T-helper 2 cell treated with Interferon-gamma antibody and Interleukin-4, amounts not matched to agents 100 ng/mL and 5 ng/mL, for 36 hours (primary cell): ENCODE data around the gene PLCH2. TPM values are rescaled to one million over a fixed set of nuclear protein-coding genes. Genes with fewer than 3 reads are reported as not detected.

Experiments used
- intact Hi-C: fragments of 100-400 bp; cut with micrococcal nuclease; formaldehyde crosslinking; loops from one replicate; pipeline ENCODE4 v1.15.1; 2023
- total RNA-seq: library from RNA; stranded (reverse); gene quantifications from 2 replicates; pipeline ENCODE4 v1.2.3, GENCODE V29; 2022

PLCH2 gene
- total RNA-seq, 1 donor from 2014 or later = 7.3 TPM

DNA sequence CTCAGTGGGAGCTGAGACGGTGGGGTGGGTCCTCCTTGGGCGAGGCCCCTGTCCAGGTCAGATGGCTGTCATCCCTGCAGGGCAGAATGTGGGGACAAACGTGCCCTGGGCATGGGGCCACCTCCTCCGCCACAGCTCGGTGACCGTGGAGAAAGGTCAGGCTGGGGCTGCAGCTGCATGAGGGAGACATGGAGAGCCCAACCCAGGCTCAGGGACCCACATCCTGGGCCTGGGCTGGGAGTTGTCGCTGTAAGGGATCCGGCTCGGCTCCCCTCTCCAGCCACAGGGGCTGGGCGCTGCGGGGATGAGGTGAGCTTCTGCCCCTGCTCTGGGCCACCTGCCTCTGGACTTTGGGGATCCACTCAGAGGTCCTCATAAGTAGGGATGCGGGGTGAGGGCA lies 518 bp upstream of the PLCH2 start:
- intact Hi-C loops = no loop called here

DNA sequence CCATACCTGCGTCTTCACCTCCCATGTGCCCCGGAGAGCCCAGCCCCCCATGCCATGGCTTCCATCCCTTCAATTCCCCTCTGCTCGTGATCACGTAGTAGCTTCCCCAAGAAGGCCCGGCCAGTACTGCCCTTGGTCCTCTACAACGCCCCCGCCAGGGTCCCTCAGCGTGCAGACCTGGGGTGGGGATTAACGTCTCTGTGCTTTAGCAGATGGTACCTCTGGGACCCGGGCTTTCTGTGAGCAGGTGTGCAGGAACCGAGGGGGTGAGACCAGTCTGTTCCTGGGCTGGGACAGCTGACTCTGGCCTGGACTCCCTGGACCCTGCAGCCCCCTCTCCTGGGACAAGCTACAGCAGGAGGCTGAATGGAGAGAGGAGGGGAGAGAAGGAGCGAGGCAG lies 1.2 kb downstream of the PLCH2 start:
- intact Hi-C loops = no loop called here

DNA sequence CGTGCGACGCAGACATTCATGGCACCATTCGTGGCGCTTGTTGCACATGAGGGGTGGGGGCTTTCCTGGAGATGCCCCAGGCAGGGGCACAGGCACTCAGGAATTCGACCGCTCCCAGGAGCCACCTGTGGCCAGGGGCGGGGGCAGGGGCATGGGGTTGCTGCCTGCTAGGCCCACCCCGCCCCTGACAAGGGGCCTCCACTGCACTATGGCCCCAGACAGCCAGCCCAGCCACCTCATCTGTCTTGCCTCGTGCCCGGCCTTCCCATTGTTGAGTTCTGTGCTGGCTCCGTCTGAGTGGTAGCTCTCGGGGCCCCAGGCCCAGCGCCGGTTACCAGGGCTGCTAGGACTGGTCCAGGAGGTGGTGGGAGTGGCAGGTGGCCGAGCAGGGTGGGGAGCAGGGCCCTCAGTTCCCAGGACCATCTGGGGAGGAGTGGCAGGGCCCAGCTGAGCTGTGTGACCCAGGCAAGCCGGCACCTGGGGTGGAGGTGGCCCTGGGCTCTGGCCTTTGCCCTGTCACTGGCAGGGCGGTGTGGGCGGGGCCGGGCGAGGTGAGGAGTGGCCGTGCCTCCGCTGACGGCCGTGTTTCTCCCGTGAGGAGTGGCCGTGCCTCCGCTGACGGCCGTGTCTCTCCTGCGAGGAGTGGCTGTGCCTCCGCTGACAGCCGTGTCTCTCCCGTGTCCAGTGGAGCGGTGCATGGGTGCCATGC lies 1.9 kb downstream of the PLCH2 start:
- intact Hi-C loops = no loop called here

DNA sequence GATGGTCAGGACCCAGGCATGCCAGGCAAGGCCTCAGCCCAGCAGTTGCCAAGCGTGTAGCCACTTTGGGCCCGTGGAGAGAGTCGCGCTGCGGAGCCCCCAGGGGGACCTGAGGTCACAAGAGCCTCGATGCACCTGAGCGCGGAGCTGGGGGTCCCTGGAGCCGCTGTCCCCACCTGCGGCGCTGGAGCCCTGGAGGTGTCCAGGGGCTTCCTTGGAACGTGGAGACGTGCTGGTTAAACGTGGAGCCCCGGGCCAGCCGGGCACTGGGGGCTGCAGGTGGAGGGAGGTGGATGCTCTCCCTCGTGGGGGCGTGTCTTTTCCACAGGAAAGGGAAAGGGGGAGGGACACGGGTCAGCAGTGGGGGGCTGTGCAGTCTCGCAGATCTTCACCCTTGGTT lies 3.1 kb downstream of the PLCH2 start:
- intact Hi-C loops = no loop called here

DNA sequence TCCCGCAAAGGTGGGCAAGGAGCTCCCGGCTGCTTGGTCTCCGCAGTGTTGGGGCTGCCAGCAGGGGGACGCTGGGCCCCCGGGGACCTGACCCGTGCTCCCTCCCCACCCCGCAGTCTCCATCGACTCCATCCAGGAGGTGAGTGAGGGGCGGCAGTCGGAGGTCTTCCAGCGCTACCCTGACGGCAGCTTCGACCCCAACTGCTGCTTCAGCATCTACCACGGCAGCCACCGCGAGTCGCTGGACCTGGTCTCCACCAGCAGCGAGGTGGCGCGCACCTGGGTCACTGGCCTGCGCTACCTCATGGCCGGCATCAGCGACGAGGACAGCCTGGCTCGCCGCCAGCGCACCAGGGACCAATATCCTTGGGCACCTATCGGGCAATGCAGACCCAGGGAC lies 3.5 kb downstream of the PLCH2 start:
- intact Hi-C loops = no loop called here

DNA sequence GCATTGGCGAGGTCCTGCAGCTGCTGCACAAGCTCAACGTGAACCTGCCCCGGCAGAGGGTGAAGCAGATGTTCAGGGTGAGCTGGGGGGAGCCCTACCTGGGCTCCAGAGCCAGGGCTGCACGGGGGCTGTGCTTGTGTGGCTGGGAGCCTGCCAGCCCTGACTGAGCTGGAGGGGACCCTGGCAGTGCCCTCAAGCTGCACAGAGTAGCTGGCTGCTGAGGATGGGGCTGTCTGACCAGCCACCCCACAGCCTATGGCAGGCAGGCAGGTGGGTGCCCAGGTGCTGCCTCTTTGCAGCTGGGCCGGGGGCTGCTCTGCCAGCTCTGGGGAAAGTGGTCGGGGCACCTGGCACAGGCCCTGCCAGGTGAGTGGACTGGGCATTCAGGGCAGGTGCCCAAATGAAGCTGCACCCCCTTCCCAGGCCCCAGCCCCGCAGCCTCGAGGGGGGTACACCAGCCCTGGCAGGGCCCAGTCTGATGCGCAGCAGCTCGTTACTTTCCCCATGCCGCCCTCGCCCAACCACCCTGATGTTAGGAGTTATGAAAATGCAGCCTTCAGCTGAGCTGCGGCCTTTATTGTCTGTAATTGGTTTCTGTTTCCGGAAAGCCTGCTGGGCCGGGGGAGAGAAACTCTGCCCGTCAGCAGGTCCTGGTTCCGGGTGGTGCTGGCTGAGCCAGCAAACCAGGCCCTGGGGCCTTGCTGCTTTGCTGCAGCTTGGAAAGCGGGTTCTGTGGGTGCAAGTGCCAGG lies 4.3 kb downstream of the PLCH2 start:
- intact Hi-C loops = no loop called here

DNA sequence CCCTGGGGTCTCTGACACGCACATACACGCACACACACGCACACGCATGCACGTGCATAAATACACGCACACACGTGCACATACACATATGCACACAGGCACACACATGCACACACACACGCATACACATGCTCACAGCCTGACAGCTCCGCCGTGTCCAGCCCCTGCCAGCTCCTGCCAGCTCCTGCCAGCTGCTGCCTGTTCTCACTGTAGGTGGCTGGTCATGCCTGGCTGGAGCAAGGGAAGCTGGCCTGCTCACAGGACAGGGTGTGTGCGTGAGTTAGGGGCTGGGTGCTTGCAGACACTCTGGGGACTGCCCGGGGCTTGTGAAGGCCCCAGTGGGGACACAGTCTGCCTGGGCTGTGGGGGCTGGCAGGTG lies 4.9 kb downstream of the PLCH2 start:
- intact Hi-C loops = no loop called here

DNA sequence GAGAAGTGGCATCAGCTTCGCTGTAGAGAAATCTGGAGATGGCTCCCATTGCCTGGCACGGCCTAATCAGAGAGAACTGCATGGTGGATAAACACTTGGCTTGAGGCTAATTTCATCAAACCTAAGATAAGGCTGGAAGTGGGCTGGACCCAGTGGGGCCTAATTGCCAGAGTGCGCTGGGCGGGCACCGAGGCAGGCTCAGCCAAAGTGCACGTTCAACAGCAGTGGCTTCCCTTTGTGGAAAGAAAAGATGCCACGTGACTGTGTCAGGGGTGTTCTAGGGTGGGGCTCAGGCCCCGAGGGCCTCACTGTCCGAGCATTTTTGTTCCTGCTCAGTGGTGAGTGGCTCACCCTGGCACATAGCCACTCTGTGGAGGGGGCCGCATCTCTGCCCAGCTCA lies 5.8 kb downstream of the PLCH2 start:
- intact Hi-C loops = no loop called here

DNA sequence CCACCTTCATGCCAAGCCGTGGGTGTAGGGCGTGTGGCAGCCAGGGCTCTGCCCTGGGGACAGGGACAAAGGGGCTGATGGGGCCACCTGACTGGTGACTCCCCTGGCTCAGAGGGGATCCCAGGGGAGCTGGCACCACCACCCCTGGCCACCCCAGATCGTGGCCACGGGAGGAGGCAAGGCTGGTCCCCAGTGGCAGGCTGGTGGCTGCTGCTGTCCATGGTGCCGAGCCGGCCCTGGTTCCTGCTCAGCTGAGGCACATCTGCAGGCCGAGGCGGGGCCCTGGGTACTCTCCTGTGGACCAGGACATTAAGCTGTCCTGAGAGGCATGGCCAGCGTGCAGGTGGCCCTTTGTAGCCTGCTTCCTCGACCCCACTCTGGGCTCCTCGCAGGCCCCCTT lies 6.5 kb downstream of the PLCH2 start:
- intact Hi-C loops = no loop called here

DNA sequence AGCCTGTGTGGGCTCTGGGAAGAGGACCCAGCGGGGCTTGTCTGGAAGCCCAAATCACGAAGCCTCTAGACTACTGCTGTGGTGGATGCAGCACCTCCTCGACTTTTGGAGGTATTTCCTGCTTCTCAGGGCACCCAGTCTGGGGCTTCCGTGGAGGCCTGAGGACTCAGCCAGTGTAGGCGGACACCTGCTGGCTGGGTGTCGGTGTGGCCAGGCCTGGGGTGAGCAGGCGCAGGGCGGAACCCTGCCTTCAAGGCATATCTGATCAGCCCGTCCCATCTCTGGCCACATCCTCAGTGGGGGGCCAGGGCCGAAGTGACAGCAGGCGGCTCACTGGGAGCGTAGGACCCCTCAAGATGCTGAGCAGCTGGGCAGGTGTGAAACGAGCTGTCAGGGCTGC lies 6.9 kb downstream of the PLCH2 start:
- intact Hi-C loops = no loop called here

DNA sequence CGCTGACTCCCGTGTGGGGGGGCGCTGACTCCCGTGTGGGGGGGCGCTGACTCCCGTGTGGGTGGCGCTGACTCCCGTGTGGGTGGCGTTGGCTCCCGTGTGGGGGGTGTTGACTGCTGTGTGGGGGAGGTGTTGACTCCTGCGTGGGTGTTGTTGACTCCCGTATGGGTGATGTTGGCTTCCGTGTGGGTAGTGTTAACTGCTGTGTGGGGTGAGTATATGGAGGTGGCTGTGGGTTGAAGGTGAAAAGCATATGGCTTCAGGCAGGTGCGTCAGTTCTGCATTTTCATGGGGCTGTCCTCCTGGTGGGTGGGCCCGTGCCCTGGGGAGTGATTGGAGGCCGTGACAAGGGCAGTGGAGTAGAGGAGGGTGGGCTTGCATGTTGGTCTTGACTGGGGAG lies 7.9 kb downstream of the PLCH2 start:
- intact Hi-C loops = no loop called here

DNA sequence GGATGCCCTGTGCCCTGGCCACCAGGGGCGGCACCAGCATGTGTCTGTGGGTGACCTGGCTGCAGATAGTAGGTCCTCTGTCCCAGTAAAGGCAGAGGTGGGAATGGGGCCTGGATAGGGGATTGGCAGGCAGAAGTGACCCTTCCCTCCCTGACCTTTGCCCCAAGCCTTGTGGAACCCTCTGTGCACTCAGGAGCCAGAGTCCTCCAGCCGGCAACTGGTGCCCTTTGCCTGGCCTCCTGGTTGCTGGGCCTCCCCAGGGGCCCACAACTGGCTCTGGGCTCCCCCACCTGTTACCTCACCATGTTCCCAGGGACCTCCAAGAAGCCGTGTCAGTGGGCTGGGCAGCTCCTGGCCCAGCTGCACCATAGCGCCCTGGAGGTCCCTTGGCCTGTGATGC lies 10.0 kb downstream of the PLCH2 start:
- intact Hi-C loops = no loop called here

DNA sequence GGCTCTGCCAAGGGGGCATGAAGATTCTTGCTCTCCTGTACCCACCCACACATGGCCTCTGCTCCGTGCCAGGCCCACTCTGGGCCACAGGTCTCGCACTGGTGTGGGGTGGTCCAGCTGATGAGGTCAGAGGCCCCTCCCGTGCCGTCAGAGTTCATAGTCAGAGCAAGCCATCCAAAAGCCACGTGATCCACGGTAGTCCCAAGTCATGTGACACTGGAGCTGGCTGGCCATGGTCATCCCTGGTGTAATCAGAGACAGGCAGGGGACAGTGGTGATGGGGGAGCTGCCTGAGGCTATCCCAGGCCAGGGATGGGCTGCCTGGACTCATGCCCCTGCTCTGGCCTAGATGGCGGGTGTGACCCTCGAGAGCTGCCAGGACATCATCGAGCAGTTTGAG lies 10.5 kb downstream of the PLCH2 start:
- intact Hi-C loops = no loop called here

DNA sequence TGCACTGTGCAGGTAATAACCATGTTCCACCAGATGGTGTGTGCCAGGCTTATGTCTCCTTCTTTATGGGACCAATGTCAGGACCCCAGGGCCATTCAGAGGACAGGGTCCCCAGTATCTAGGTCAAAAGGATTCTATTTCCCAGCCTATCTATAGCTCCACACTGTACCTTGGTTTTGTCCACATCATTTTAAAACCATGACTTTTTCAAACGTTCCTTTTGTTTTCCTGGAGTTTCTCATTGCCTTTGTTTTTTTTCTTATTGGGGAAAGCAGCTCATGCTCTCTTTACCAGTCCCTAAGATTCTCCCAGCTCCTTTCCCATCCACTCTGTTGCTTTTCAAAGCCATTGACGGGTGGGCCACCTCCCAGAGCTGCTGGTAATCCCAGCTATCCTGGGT lies 12.6 kb downstream of the PLCH2 start:
- intact Hi-C loops = no loop called here

DNA sequence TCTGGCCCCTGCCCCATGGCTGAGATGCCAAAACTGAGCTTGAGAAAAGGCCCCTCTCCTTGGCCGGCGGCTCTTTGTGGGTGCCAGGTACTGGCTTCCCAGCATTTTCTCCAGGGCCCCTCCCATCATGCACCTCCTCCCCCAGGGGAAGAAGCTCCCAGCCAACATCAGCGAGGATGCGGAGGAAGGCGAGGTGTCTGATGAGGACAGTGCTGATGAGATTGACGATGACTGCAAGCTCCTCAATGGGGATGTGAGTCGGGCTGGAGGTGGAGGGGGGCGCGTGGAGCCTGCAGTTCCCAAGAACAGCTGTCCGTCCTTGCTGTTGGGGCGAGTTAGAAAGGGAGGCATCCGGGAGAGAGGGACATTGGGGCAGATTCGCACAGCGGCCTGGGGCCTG lies 13.5 kb downstream of the PLCH2 start:
- intact Hi-C loops = no loop called here

DNA sequence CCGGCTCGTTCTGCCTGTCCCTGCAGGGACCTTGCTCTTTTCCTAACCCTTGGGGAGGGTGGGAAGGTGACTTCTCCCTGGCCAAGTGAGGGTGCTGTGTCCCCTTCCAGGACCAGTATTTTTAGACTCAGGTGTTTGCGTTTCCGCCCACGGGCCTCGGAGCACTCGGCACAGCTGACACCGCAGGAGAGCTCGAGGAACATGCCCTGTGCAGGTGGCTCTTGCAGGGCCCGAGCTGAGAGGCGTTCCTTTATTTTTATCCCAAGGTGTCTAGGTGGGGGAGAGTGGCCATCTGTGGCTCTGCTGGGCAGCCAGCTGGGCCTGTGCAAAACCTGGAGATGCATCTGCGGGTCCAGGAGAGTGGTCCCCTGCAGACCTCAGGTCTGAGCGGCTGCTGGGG lies 16.0 kb downstream of the PLCH2 start:
- intact Hi-C loops = no loop called here

DNA sequence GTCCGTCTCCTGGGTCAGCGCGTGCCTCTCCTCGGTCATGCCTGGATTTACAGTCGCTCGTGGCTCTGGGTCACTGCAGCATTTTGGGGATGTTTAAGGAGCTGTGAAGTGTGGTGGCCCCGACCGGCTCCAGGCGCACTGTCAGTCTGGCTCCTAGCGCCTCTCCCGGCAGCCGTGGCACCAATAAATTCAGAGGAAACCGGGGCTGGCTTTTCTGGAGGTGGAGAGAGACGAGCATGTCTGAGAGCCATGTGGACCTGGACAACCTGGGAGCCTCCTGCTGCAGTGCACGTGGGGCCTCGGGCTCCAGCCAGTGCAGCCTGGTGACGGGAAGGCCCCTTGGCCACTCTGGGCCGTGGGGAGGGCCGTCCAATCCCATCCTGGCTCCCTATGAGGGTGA lies 17.1 kb downstream of the PLCH2 start:
- intact Hi-C loops = no loop called here

DNA sequence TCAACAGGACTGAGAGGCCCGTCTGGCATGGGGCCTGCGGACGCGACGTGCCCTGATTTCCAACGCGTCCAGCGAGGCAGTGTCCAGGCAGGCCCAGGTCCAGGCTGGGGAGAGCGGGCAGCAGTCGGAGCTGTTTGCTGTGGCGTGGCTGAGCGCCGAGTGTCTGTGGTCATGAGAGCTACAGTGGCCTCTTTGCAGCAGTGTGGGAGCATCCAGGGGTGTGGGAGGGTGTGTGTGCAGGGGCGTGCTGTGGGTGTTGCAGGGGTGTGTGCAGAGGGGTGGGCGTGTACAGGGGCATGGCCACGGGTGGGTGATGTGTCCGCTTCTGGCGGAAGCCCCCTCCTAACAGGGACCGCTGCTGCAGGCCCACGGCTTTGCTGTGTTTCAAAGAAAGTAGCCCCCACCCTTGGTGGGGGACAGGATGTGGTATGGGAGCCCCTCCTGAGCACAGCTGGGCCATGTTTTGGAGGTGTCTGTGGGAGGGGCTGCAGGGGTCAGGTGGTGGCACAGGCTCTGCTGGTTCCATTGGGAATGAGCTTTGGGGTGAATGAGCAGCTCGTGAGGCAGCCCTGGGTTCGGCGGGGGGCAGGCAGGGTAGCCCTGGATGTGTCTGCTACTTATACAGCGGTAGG lies 17.7 kb downstream of the PLCH2 start:
- intact Hi-C loops = no loop called here

DNA sequence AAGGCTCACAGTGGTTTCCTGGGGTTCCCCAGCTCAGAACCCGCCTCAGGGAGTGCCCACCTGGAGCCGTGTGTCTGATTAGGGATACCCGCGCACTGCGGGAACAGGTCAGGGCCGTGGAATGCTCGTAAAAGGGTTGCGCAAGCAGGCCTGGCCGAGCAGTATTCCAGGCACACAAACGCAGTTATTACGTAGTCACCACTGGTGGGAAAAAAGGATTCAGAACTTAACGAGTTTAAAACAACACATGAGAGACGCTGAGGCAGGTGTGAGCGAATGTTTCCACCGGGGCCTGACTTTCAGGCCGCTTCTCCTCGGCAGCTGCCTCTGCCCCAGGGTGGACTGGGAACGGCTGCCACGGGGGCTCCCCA lies 18.2 kb downstream of the PLCH2 start:
- intact Hi-C loops = no loop called here

DNA sequence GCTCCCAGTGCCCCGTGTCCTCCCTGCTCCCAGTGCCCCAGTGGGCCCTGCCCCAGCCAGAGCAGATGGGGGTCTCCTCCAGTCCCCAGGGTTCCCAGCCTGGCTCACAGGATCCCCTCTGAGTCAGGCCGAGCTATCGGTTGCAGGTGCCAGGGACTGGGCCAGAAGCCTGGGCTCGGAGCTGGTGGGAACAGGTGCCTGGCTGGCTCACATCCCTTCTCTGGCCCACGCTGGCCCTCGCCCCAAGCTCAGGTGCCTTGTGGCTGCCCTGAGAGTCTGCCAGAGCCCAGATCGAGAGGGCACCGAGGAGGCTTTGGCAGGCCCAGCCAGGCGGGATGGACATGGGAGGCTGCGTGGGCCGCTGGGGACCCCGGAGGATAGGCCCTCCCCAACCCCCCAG lies 18.9 kb downstream of the PLCH2 start:
- intact Hi-C loops = no loop called here

DNA sequence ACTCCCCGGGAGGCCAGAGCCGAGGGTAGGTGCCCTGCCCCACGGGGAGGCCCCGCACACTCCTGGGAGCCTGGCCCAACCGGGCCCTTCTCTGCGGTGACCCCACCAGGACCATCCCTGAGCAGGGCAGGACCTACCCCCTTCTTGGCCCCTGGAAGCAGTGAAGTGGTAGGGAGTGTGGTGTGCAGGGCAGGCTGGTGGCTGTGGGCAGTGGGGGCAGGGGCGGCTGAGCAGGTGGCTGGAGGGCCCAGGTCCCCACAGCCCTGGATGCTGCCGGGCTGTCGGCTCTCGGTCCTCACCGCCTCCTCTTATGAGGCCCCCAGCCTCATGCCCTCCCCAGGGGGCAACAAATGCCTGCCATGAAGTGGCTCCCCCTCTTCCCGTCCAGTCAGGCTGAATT lies 19.5 kb downstream of the PLCH2 start:
- intact Hi-C loops = no loop called here

DNA sequence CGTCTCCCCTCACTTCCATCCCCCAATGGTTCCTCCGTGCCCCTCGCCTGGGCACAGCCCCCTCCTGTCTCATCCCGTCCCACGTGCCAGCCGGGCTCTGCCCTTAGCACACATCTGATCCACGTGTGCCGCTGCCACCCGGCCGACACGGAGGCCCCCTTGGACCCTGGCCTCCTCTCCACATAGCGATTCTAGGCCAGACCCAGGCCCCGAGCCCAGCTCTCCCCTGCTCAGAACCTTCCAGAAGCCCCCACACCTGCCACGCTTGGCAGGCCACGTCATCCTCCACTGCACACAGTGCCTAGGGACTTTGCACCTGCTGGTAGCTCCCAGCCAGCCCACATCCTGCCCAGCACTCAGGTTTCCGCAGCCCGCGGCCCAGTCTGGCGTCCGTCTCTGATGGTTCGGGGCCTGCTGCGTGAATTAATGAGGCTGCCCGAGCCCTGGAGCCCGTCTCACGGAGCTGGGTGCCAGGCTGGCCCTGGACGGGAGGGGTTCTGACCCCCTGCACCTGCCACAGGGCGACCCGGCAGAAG lies 20.1 kb downstream of the PLCH2 start:
- intact Hi-C loops = no loop called here

DNA sequence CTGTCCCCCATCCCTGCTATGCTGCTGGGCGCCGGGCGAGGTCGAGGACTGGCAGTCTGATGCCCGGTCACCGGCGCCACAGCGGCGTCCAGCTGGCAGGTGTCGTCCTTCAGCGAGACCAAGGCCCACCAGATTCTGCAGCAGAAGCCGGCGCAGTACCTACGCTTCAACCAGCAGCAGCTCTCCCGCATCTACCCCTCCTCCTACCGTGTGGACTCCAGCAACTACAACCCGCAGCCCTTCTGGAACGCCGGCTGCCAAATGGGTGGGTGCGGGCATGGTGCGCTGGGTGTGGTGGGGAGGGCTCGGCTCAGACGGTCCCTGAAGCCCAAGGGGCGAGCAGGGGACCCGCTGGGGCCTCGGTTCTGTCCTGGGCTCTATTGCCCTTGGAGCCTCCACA lies 20.7 kb downstream of the PLCH2 start:
- intact Hi-C loops = no loop called here
